ENCODE measurements around the gene ZBTB46. TPM values are rescaled to one million over a fixed set of nuclear protein-coding genes. Genes with fewer than 3 reads are reported as not detected.

The ZBTB46 gene
- total RNA-seq, 4 donors from 2014 or later: 15.9 to 39.9 (median 27.7) TPM

DNA sequence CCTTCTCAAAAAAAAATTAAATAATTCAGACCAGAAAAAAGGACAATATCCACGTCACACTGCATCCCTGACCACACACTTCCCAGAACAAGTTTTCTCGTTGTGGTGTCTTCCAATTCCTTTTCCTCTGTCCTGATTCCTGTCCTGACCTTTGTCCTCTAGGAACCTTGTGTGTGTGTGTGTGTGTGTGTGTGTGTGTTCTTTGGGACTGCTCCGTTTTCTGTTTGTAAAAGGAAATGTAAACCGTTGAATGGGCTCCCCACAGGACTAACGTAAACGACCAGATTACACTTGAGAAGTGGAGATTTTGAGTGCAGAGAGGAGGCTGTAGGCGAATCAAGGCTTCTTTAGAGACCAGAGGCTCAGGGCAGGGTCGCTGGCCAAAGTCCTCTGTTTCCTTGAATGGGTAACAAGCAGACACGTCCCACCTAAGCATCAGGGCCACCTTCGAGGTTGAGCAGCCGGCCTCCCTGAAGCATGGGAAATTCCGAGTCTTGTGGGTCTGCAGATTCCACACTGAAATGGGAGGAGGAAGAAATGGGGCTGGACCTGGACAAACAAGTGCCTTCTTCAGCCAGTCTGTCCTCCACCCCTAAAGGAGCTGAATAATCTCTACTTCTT is 7.3 kb downstream of the ZBTB46 start:
- H3K4me3 ChIP-seq (replicated peaks in 1 of 3): no peak overlapping the region
- H3K4me1 ChIP-seq: peaks cover 24 to 31% of the 10 kb centered on the region in 2 donors
- H3K9me3 ChIP-seq: no peaks in the 10 kb centered on the region
- H3K27me3 ChIP-seq: no peaks in the 10 kb centered on the region
- 64 to 73% methylated on average over 12 of the region's 12 CpGs for WGBS, 2 donors
- DNase-seq: no peak
- intact Hi-C loops (cut with DNase I): no loop called here
- H3K27ac ChIP-seq: no peak overlapping the region
- H3K36me3 ChIP-seq: no peaks in the 10 kb centered on the region
- no peak for TF ChIP-seq POLR2A (IDR thresholded peaks at IDR 0.05)
- TF ChIP-seq, protein P1, sequence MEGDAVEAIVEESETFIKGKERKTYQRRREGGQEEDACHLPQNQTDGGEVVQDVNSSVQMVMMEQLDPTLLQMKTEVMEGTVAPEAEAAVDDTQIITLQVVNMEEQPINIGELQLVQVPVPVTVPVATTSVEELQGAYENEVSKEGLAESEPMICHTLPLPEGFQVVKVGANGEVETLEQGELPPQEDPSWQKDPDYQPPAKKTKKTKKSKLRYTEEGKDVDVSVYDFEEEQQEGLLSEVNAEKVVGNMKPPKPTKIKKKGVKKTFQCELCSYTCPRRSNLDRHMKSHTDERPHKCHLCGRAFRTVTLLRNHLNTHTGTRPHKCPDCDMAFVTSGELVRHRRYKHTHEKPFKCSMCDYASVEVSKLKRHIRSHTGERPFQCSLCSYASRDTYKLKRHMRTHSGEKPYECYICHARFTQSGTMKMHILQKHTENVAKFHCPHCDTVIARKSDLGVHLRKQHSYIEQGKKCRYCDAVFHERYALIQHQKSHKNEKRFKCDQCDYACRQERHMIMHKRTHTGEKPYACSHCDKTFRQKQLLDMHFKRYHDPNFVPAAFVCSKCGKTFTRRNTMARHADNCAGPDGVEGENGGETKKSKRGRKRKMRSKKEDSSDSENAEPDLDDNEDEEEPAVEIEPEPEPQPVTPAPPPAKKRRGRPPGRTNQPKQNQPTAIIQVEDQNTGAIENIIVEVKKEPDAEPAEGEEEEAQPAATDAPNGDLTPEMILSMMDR (IDR thresholded peaks at IDR 0.05): no peak

GRCh38 chr20:63822276-63822696 is 8.8 kb downstream of the ZBTB46 start:
- intact Hi-C loops (cut with DNase I): no loop called here
- 80 to 84% methylated on average over 12 to 15 of the region's 15 CpGs for WGBS, 2 donors
- DNase-seq: no peak
- Histone ChIP-seq H3K4me3 (replicated peaks in 1 of 3) (no peak overlapping the region), H3K9me3 (no peaks in the 10 kb centered on the region), H3K36me3 (no peaks in the 10 kb centered on the region), H3K4me1 (peaks cover 13 to 17% of the 10 kb centered on the region in 2 donors), H3K27me3 (no peaks in the 10 kb centered on the region), H3K27ac (no peak overlapping the region)
- no peak for TF ChIP-seq POLR2A (IDR thresholded peaks at IDR 0.05)

- Histone ChIP-seq H3K36me3 (no peaks in the 10 kb centered on the region), H3K27ac (no peak overlapping the region), H3K4me1 (peaks cover 13 to 17% of the 10 kb centered on the region in 2 donors), H3K27me3 (no peaks in the 10 kb centered on the region), H3K9me3 (no peaks in the 10 kb centered on the region), H3K4me3 (replicated peaks in 1 of 3) (no peak overlapping the region)
- WGBS, 2 donors: 87 to 92% methylated on average over 8 of the region's 8 CpGs
- intact Hi-C loops (cut with DNase I): no loop called here
- DNase-seq: no peak
- TF ChIP-seq POLR2A (IDR thresholded peaks at IDR 0.05): no peak
- TF ChIP-seq, protein P1 (IDR thresholded peaks at IDR 0.05): no peak
These were observed 9.3 kb downstream of the ZBTB46 start for GRCh38 chr20:63821811-63822210.

DNA sequence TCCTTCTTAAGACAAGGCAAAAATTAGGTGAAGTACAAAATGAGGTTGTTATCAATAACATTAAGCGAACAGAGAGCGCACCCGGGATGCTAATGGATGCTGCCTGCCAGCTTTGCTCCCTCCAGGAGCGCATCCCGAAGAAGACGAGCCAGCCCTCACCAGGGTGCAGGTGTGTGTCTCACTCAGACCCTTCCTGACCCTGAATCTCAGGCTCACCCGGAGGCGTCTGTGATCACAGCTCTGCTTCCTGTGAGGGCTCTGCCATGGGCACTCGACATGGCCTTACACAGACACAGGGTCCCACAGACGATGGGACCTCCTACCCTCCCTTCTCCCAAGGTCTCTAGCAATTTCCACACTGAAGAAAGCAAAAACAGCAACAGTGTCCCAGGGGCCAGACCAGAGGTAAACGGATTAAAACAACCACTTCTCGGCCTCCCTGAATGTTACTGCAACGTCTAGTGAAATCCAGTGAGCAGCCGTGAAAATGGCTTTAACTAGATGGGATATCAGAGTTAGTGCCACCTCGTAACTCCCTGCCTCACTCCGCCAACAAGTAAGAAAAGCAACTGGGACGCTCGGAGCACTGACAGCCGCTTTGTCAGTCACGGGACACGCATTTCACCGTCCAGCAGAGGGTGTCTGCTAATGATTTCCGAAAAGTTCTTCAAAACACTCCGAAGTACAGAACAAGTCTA is 11.7 kb downstream of the ZBTB46 start:
- H3K9me3 ChIP-seq: no peaks in the 10 kb centered on the region
- intact Hi-C loops (cut with DNase I): no loop called here
- no peak for DNase-seq
- H3K27ac ChIP-seq: peak overlapping the region in 1 of 3 donors; percentile 13
- H3K36me3 ChIP-seq: no peaks in the 10 kb centered on the region
- no peaks in the 10 kb centered on the region for H3K27me3 ChIP-seq
- 64 to 70% methylated on average over 23 to 24 of the region's 24 CpGs for WGBS, 2 donors
- no peak overlapping the region for H3K4me3 ChIP-seq (replicated peaks in 1 of 3)
- TF ChIP-seq, protein P1 (IDR thresholded peaks at IDR 0.05): peak in 1 of 6 experiments; percentile 14
- no peak for TF ChIP-seq POLR2A (IDR thresholded peaks at IDR 0.05)
- H3K4me1 ChIP-seq: peaks cover 0 to 5% of the 10 kb centered on the region in 2 donors

DNA sequence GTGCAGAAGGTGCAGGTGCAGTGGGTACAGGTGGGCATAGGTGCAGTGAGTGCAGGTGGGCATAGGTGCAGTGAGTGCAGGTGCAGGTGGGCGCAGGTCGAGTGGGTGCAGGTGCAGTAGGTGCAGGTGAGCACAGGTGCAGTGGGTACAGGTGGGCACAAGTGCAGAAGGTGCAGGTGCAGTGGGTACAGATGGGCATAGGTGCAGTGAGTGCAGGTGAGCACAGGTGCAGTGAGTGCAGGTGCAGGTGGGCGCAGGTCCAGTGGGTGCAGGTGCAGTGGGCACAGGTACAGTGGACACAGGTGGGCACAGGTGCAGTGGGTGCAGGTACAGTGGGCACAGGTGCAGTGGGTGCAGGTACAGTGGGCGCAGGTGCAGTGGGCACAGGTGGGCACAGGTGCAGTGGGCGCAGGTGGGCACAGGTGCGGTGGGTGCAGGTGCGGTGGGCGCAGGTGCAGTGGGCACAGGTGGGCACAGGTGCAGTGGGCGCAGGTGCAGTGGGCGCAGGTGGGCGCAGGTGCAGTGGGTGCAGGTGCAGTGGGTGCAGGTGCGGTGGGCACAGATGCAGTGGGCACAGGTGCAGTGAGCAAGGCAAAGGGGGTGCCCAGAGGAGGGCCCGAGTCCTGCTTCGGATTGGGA is 15.3 kb downstream of the ZBTB46 start:
- no peaks in the 10 kb centered on the region for H3K36me3 ChIP-seq
- H3K9me3 ChIP-seq: no peaks in the 10 kb centered on the region
- H3K4me3 ChIP-seq (replicated peaks in 1 of 3): no peak overlapping the region
- WGBS, 2 donors: 85 to 86% methylated on average over 7 to 13 of the region's 14 CpGs
- no peaks in the 10 kb centered on the region for H3K4me1 ChIP-seq
- TF ChIP-seq, protein P1 (IDR thresholded peaks at IDR 0.05): no peak
- no peak for TF ChIP-seq POLR2A (IDR thresholded peaks at IDR 0.05)
- DNase-seq: no peak
- no peak overlapping the region for H3K27ac ChIP-seq
- intact Hi-C loops (cut with DNase I): no loop called here
- H3K27me3 ChIP-seq: no peaks in the 10 kb centered on the region

Data from thyroid gland (tissue), 4 donors.